Fibroblast of upper back skin (primary cell): ENCODE measurements around the gene RILPL1.
"Not testable (repeated sequence)": the region's sequence is repeated elsewhere in the genome, so short reads cannot be mapped to it uniquely, and the experiment has no call there.

ENCODE experiments used
- DNase-seq: peaks from one replicate; pipeline ENCODE4 v3.0.0-alpha.2; 2013

The RILPL1 gene

GRCh38 chr12:123492339-123493039, 41.0 kb downstream of the RILPL1 start:
- DNase-seq = not testable (repeated sequence)

- no peak for DNase-seq
Observed at GRCh38 chr12:123491481-123491880, 42.0 kb downstream of the RILPL1 start.

- DNase-seq = no peak
Observed at GRCh38 chr12:123491056-123491455, 42.5 kb downstream of the RILPL1 start.

- no peak for DNase-seq
Observed at GRCh38 chr12:123490089-123490488, 43.4 kb downstream of the RILPL1 start.

GRCh38 chr12:123489580-123489979, 43.9 kb downstream of the RILPL1 start:
- DNase-seq = no peak

GRCh38 chr12:123488539-123489230, 44.8 kb downstream of the RILPL1 start:
- no peak for DNase-seq

- no peak for DNase-seq
Observed at GRCh38 chr12:123487428-123487827, 46.1 kb downstream of the RILPL1 start.

- no peak for DNase-seq
Observed at GRCh38 chr12:123485756-123486155, 47.8 kb downstream of the RILPL1 start.

- no peak for DNase-seq
Observed at GRCh38 chr12:123483602-123484248, 49.8 kb downstream of the RILPL1 start.

- no peak for DNase-seq
Observed at GRCh38 chr12:123482876-123483275, 50.6 kb downstream of the RILPL1 start.

- DNase-seq = not testable (repeated sequence)
Observed at GRCh38 chr12:123481251-123481650, 52.3 kb downstream of the RILPL1 start.

- DNase-seq = no peak
Observed at GRCh38 chr12:123479442-123480180, 53.9 kb downstream of the RILPL1 start.

GRCh38 chr12:123478762-123479161, 54.8 kb downstream of the RILPL1 start:
- no peak for DNase-seq

- DNase-seq = no peak
Observed at GRCh38 chr12:123478069-123478468, 55.5 kb downstream of the RILPL1 start.

- no peak for DNase-seq
Observed at GRCh38 chr12:123475246-123475703, 58.2 kb downstream of the RILPL1 start.

GRCh38 chr12:123474485-123475245, 58.9 kb downstream of the RILPL1 start:
- DNase-seq = no peak

GRCh38 chr12:123472438-123472849, 61.1 kb downstream of the RILPL1 start:
- no peak for DNase-seq

GRCh38 chr12:123471374-123472068, 62.0 kb downstream of the RILPL1 start:
- peak; percentile 68 for DNase-seq

- no peak for DNase-seq
Observed at GRCh38 chr12:123469978-123470377, 63.5 kb downstream of the RILPL1 start.

- DNase-seq = no peak
Observed at GRCh38 chr12:123468786-123469185, 64.7 kb downstream of the RILPL1 start.

- DNase-seq = no peak
Observed at GRCh38 chr12:123465084-123465483, 68.4 kb downstream of the RILPL1 start.

- not testable (repeated sequence) for DNase-seq
Observed at GRCh38 chr12:123463174-123463573, 70.3 kb downstream of the RILPL1 start.
